GM18519 (cell line): ENCODE results near the gene HRH2.

Experiments
- ATAC-seq: cut with Tn5 transposase; IDR thresholded peaks from one replicate; pipeline ENCODE4 v1.9.1; 2021; ENCODE audit warnings: mild to moderate bottlenecking, moderate library complexity; ENCODE audit not compliant: unreplicated experiment, low FRiP score

HRH2 gene

DNA sequence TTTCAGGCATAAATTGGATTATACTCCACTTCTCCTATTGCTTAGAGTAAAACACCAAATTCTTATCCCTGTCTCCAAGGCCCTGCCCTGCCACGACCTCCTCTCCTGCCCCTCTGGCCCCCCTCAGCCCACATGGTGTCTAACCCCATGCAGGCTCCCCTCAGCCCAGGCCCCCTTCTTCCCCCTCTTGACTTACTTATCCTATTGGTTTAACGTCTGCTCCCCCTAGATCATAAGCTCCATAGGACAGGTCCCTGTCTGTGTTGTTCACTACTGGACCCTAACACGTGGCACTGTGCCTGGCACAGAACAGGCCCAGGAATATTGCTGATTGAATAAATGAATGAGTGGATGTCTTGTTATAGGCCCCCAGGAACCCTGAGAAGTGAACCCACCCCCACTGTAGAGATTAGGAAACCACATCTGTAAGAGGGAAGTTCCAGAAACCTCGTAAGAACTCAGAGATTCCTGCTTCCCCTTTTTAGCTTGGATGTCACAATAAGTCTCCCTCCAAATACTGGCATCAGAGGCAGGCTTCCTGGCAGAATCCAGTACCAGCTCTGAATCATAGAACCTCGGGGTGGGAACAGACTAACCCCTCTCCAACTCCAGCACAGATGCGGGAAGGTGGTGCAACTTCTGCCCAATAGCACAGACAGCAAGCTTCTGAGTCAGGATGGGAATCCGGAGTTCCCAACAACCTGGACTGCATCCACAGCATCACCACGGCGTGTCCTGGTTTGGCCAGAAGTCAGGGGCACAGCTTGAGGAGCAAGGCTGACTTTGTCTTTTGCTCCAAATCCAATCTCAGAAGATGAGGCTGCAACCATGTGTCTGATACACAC, 31.5 kb downstream of the HRH2 start:
- no peak for ATAC-seq

DNA sequence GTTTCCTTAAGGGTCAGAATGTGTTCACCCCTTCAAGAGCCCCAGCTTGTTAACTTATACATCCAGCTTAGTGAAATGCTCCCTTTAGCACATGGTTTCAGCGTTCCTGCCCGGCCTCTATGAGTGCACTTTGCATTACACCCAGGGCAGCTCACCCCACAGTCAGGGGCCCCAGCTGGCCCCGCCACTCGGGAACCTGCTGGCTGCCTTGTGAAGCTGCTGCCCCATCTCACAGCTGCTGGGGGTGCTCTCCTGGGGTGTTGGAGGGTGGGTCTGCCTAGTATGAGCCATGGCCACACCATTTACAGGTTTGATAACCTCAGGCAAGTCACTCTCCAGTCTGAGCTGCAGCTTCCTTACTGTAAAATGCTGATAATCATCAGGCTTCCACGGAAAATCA, 32.2 kb downstream of the HRH2 start:
- no peak for ATAC-seq

- ATAC-seq = no peak
These were observed 32.7 kb downstream of the HRH2 start for GRCh38 chr5:175690586-175690985.

GRCh38 chr5:175691761-175692160, 33.9 kb downstream of the HRH2 start:
- no peak for ATAC-seq

DNA sequence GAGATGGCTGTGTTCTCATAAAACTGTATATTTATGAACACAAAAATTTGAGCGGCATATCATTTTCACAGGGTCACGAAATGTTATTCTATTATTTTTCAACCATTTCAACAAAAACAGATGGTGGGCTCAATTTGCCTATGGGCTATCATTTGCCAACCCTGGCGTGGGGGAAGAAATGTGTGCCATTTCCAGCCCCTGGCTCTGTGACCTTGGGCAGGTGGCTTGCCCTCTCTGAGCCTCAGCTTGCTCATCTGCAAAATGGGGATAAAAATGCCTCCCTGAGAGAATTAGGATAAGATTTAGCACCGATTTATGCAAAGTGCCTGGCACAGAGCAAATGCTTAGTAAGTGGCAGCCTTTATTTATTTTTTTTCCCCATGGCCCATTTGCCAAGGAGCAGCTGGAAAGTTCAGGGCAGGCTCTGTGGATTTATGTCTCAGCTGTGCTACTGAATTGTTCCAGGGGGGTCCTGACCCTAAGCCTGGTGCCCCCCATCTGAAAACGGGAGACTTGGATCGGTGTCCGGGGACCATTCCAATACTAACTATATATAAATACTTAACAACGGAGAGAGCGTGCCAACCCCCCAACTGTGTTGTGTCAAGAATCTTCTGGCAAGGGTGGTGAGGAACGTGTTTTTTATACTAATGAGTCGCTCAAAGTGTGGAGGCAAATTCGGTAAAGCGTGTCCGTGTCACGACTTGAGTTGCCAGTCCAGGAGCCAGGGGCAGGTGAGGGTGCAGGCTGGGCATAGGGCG, 34.5 kb downstream of the HRH2 start:
- ATAC-seq = no peak

- no peak for ATAC-seq
These were observed 35.3 kb downstream of the HRH2 start for GRCh38 chr5:175692996-175693710.

DNA sequence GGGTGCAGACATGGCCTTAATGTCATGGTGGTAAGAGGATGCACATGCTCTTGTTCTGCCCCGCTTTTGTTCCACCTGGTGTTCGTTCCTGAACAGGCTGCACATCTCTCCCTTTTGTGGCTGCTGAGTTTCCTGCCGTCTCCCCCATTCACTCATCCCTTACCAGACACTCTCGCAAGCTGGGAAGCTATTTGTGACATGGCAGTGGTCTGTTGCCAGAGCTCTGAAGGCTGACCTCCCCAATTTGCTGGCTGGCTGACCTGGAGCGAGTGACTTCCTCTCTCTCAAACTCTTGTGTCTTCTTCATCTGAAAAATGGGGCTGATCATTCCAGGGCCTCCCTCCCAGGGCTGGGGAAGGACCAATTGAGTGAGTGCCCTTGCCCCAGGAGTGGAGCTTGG, 35.9 kb downstream of the HRH2 start:
- no peak for ATAC-seq

DNA sequence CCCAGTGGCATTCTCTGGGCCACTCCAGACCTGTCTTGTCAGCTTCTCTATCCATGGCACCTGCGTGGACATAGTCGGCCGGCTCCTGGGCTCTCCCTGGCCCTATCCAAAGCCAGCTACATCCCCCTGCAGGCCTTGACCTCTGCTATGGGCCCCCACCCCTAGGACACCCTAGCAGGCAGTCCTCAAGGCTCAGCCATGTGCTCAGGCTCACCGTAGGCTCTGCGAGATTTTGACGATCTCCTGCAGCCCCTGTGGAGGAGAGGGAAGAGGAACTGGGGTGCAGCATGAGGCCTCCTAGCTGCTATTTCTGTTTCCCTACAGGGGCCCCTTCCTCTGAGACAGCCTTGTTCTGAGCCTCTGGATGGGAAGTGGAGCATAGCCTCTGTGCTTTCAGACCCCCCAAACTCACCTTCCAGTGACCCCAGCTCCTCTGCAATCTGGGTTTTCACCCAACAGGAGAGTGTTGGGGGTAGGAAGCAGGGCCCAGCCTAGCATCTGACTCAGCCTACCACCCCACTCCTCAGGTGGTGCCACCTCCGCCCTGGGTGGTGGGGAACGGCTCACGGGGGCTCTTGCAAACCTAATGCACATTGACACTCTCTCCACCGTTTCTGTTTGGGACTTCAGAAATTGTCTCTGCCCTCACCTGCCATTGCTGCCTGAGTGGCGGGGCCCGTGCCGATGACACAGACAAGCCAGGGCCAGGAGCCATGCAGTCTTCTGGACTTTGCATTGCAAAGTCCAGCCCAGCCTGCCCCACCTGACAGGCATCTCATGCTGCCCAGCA, 36.7 kb downstream of the HRH2 start:
- ATAC-seq = no peak

- ATAC-seq = no peak
These were observed 37.6 kb downstream of the HRH2 start for GRCh38 chr5:175695161-175696126.

- no peak for ATAC-seq
These were observed 38.4 kb downstream of the HRH2 start for GRCh38 chr5:175696139-175696854.

- no peak for ATAC-seq
These were observed 39.0 kb downstream of the HRH2 start for GRCh38 chr5:175696855-175697198.

- no peak for ATAC-seq
These were observed 40.0 kb downstream of the HRH2 start for GRCh38 chr5:175697846-175698245.

DNA sequence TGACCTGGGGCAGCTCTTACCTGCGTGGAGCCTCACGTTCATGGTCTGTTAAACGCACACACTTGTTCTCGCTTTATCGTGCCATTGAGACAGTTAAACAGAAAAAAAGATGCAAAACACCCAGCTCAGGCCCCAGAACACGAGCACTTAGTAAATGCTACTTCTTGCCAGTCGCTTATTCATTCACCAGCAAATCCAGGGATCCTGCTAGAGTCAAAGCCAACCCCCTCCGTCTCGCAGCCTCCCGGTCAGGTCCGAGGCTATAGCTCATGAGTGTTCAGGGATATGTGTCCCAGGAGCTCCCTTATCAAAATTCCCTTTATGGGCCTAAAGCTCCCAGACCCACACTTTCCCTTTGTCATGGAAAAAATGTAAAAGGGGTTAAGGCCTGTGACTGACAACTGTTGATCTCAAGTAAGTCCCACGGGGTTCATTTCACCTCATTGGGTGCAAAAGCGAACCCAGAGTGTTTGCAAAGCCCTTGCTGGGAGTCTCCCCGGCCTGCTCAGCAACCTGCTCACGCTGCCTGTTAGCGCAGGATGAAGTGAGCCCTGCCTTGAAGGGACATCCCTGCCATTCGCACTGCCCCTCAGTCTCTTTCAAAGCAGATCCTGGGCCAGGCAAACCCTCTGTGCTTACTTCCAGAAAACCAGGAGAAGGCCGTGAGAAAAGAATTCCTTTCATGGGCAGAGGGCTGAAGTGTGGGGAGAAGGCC, 40.7 kb downstream of the HRH2 start:
- no peak for ATAC-seq

GRCh38 chr5:175700991-175701390, 43.1 kb downstream of the HRH2 start:
- no peak for ATAC-seq

- no peak for ATAC-seq
These were observed 43.9 kb downstream of the HRH2 start for GRCh38 chr5:175701797-175702196.

DNA sequence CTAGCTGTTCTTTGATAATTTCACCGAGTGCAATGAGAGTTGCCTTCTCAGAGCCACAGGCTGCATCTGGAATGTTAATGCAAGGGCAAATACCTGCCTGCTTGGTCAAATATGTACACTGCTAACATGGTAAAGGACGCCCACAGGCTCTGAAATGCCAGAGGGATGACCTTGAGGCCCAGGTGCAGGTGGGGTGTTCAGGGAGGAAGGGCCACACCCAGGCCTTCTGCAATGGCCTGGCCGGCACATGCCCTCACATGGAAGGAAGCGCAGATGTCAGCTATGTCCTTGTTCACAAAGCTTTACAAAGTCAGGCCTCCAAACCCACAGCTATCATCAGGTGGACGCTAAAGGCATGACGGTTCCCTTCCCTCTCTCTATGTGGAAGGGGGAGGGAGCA, 48.6 kb downstream of the HRH2 start:
- ATAC-seq = no peak

DNA sequence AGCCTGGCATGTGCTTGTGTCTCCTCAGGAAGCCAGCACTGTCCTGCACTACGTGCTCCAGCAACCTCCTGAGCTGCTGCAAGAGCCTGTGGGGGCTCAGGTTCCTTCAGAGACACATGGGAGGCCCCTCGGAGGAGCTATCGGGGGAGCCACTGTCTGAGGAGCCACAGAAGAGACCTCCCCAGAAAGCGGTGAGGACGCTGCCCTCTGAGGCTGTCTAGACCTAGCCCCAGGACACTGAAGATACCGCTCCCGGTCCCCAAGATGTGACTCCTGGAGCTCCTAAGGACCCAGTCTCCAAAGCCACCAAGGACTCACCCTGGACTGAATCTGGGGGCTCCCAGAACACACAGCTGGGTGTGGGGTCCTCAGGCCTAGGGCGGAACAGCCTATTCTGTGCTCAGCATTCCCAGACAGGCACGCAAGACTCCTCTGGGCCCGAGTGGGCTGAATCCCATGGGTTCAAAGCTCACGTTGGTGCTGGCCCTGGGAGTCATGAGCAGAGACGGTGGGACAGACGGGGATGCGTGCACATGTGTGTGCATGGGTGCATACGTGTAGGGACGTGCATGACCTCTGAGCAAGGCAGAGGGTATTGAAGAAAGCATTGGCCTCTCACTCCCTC, 50.0 kb downstream of the HRH2 start:
- no peak for ATAC-seq

DNA sequence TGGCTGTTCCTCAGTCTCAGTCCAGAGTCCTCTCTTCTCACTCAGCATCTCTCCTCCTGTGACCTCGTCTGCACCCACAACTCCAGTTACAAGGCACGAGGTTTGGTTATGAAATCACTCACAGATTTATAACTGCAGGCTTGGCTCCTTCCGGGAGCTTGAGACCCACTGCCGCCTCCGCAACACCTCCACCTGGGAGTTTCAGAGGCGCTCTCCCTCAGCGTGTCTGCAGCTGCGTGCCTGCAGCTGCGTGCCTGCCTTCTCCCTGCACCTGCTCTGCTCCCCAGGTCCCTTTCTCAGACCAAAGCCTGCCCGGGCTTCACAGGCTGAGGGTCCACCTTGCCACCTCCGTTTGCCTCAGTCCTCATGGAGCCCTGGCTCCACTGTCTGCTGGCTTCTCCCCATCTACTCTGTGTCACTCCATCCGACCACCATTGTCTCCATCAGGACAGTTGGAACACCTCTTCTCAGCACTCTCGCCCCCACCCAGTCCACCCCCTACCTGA, 51.5 kb downstream of the HRH2 start:
- ATAC-seq = no peak
